HG02870 (cell line): ENCODE measurements around the gene LYPLAL1.
"Not testable (repeated sequence)": the region's sequence is repeated elsewhere in the genome, so short reads cannot be mapped to it uniquely, and the experiment has no call there.

Source experiments
- ATAC-seq: cut with Tn5 transposase; IDR thresholded peaks from one replicate; pipeline ENCODE4 v1.9.1; 2021; ENCODE audit warnings: mild to moderate bottlenecking, moderate library complexity; ENCODE audit not compliant: unreplicated experiment

The LYPLAL1 gene

DNA sequence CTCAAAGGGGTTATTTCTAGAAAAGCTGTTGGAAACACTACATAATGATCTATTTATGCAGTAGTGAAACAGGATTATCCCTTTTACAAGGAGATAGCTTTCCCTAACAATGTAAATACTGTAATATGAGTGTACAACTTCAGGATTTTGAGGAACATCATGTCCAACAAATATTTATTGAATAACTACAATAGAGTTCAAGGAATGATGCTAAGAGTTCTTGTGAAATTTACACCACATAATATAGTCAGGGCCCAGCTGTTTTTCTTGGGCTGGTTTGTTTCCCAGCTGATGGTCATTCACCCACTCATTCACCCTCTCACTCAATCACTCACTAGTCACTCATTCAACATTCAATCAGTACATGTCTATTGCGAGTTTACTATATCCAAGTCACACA is 12.3 kb upstream of the LYPLAL1 start:
- no peak for ATAC-seq

DNA sequence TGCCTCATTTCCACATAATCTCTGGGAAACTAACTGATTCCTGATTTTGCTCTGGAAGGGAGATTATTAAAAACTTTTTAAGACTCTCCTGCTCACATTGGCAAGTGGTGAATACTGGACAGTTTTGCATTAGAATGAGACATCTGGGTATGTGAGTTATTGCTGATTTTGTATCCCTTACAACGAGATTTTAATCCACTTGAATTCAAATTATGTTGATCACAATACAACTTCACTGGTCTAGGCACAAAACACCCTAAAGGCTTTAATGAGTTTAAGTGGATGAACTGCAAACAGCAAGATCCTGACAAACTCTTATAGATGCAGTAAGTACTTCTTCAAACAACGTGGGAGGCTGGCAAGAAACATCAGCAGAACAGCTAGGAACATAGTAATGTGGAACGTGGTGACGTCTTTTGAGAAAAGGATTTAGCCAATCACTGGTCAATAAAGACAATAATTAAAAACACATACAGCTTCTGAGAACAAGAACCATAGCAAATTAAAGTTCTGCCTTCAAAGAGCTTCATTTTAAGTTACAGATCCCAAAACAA is 10.2 kb upstream of the LYPLAL1 start:
- ATAC-seq: no peak

DNA sequence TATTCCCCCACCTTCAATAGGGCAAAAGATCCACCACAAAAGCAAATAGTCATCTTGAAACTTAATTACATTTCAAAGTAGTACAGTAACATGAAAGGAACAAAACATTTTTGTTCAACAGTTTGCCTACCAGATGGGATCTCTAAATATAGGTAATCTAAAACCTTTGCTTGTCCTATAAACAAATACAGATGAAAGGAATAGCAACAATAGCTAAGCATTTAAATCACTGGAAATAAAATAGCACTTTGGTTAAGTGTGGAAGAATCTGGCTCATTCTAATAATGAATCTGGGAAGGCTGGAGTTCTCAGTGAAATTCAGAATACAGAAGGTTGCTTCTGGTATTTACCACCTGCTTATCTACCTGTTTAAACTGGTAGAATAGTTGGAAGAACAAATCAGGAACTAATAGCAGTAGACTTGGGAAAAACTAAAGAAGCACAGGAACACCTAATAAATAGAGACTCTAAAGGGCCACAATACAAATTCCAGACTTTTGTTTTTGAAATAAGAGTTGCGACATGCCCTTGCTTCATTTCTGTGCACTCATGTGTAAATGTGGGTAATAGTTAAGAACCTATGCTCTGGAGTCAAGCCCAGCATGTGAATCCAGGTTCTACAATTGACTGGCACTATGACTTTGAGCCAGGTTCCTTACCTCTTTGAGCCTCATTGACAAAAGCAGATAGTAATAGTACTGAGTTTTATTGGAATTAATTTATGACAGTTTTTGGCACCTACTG is 2.3 kb upstream of the LYPLAL1 start:
- no peak for ATAC-seq

GRCh38 chr1:219172821-219173220 is 857 bp upstream of the LYPLAL1 start:
- no peak for ATAC-seq

GRCh38 chr1:219173434-219173757 is 282 bp upstream of the LYPLAL1 start:
- ATAC-seq: no peak

- peak; percentile 30 for ATAC-seq
Measured at GRCh38 chr1:219174460-219175211, 958 bp downstream of the LYPLAL1 start.

DNA sequence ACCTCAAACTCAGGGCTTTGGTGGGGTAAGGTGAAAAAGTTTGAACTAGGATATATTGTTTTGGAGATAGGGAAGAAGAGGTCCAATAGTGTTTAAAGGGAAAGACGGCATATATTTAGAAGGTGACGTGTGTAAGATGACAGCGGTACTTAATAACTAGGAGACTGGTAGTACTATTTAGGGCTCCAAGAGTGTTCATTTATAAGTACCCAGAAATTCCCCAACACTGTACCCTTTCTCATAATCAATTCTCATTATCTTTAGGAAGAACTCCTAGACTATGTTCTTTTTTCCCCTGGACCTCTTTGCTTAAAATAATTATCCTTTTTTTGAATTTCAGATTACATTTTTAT is 1.5 kb downstream of the LYPLAL1 start:
- no peak for ATAC-seq

DNA sequence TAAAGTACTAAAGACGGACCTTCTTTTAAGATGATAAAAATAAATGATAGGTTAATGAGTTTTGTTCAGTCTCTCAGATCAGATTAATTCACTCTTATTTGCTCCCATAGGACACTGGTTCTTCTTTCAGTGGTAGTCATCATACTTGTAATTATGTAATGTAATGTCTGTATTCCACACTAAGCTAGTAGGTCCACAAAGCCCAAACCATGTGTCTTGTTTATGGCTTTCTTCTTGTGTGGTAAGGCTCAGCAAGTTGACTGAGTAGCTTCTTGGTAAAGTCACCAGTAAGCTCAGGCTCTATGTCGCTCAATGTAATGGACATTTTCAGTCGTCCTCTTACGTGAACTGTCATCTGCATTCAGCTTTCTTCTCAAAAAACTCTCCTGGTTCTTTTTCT is 2.5 kb downstream of the LYPLAL1 start:
- no peak for ATAC-seq

- peak; percentile 26 for ATAC-seq
Measured at GRCh38 chr1:219177363-219177762, 3.7 kb downstream of the LYPLAL1 start.

GRCh38 chr1:219177940-219178339 is 4.3 kb downstream of the LYPLAL1 start:
- ATAC-seq: no peak

- no peak for ATAC-seq
Measured at GRCh38 chr1:219179293-219179692, 5.6 kb downstream of the LYPLAL1 start.

DNA sequence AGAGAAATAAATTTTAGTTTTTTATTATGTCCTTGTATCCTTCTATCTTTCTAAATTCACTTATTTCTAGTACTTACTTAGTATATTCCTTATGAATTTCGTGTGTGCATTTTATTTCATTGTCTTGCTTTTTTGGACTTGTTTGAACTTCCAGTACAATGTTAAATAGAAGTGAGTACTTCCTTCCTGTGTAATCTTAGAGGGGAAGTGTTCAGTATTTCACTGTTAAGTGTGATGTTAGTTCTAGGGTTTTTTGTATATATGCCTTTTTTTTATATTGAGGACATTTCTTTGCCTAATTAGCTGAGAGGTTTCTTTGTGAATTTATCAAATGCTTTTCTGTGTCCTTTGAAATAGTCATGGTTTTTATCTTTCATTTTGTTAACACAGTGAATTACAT is 10.7 kb downstream of the LYPLAL1 start:
- ATAC-seq: no peak

DNA sequence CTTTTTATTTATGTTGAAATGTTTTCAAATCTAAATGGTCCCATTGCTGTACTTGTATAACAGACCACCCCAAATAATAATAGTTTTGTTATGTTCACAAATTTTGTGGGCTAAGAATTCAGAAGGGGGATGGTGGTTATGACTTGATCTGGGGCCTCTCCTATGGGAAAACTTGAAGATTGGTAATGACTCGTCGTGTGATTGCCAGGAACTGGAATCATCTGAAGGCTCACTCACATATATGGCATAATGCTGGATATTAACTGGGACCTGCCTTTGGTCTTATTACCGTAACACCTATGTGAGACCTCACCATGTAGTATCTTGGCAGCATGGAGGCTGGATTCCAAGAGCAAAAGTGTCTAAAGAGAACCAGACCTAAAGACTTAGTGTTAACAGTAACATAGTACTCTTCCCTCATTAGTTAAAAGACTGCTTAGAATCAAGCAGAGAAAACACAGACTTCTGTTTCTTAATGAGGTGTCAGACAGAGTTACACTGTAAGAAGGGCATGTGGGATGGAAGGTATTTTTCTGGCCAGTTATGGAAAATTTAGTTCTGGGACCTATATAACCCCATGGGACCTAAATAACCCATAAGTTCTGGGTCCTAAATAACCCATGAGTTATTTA is 11.9 kb downstream of the LYPLAL1 start:
- no peak for ATAC-seq

- no peak for ATAC-seq
Measured at GRCh38 chr1:219188331-219188803, 14.7 kb downstream of the LYPLAL1 start.

- peak; percentile 84 for ATAC-seq
Measured at GRCh38 chr1:219189021-219189824, 15.5 kb downstream of the LYPLAL1 start.

GRCh38 chr1:219189952-219190351 is 16.3 kb downstream of the LYPLAL1 start:
- no peak for ATAC-seq

- no peak for ATAC-seq
Measured at GRCh38 chr1:219190605-219191004, 16.9 kb downstream of the LYPLAL1 start.

DNA sequence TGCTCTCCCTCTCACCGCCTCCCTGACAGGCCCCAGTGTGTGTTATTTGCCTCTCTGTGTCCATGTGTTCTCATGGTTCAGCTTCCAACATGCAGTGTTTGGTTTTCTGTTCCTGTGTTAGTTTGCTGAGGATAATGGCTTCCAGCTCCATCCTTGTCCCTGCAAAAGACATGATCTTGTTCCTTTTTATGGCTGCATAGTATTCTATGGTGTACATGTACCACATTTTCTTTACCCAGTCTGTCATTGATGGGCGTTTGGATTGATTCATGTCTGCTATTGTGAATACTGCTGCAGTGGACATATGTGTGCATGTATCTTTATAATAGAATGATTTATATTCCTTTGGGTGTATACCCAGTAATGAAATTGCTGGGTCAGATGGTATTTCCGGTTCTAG is 22.2 kb downstream of the LYPLAL1 start:
- not testable (repeated sequence) for ATAC-seq

GRCh38 chr1:219201656-219202055 is 28.0 kb downstream of the LYPLAL1 start:
- ATAC-seq: no peak

- no peak for ATAC-seq
Measured at GRCh38 chr1:219202567-219202966, 28.9 kb downstream of the LYPLAL1 start.

GRCh38 chr1:219206350-219206749 is 32.7 kb downstream of the LYPLAL1 start:
- no peak for ATAC-seq
